Calu3 (cell line): ENCODE results near the gene SLX9. TPM values are rescaled to one million over a fixed set of nuclear protein-coding genes. Genes with fewer than 3 reads are reported as not detected.

Experiments used
- BruUV-seq: library from RNA; stranded (reverse); fragments of 400-500 nt; replicated peaks from 2 replicates; lab custom pipeline; 2021; lab: Mats Ljungman, UMichigan
- CTCF ChIA-PET: fragments of 300-600 bp; sonication (Branson Sonifier 250); formaldehyde crosslinking; loops from one replicate; lab custom pipeline; 2022; ENCODE audit warnings: antibody characterized with exemption; lab: Charles Lee
- DNase-seq: peaks from one replicate; pipeline ENCODE4 v3.0.0; 2022
- H3K27ac Mint-ChIP-seq: one replicate; pipeline ENCODE4 v1.8.0; 2022; ENCODE audit warnings: mixed read lengths; ENCODE audit not compliant: unreplicated experiment
- H3K27me3 Mint-ChIP-seq: one replicate; pipeline ENCODE4 v1.8.0; 2022; ENCODE audit warnings: mixed read lengths; ENCODE audit not compliant: unreplicated experiment
- H3K36me3 Mint-ChIP-seq: one replicate; pipeline ENCODE4 v1.8.0; 2022; ENCODE audit warnings: mild to moderate bottlenecking, moderate library complexity, mixed read lengths; ENCODE audit not compliant: insufficient read depth, unreplicated experiment
- H3K4me1 Mint-ChIP-seq: one replicate; pipeline ENCODE4 v1.8.0; 2022; ENCODE audit warnings: mild to moderate bottlenecking, low read depth, mixed read lengths; ENCODE audit not compliant: unreplicated experiment
- H3K4me3 Mint-ChIP-seq: one replicate; pipeline ENCODE4 v1.8.0; 2022; ENCODE audit warnings: mild to moderate bottlenecking, low read depth, moderate library complexity, mixed read lengths; ENCODE audit not compliant: unreplicated experiment
- H3K9me3 Mint-ChIP-seq: one replicate; pipeline ENCODE4 v1.8.0; 2022; ENCODE audit warnings: low read depth, mixed read lengths; ENCODE audit not compliant: unreplicated experiment
- intact Hi-C: fragments of 100-400 bp; cut with micrococcal nuclease; formaldehyde crosslinking; loops from one replicate; pipeline ENCODE4 v1.10.0; 2022; ENCODE audit not compliant: unreplicated experiment
- total RNA-seq: library from RNA; stranded (reverse); gene quantifications from 2 replicates; pipeline ENCODE4 v1.2.3, GENCODE V29; 2022
- TF ChIP-seq, protein P1 (sequence below): fragments of 200-600 bp; IDR thresholded peaks from one replicate; pipeline ENCODE4 v1.8.0; 2022; ENCODE audit warnings: antibody characterized with exemption; ENCODE audit not compliant: unreplicated experiment

SLX9 gene
- total RNA-seq, 1 experiment from 2014 or later, result 24.6 TPM

DNA sequence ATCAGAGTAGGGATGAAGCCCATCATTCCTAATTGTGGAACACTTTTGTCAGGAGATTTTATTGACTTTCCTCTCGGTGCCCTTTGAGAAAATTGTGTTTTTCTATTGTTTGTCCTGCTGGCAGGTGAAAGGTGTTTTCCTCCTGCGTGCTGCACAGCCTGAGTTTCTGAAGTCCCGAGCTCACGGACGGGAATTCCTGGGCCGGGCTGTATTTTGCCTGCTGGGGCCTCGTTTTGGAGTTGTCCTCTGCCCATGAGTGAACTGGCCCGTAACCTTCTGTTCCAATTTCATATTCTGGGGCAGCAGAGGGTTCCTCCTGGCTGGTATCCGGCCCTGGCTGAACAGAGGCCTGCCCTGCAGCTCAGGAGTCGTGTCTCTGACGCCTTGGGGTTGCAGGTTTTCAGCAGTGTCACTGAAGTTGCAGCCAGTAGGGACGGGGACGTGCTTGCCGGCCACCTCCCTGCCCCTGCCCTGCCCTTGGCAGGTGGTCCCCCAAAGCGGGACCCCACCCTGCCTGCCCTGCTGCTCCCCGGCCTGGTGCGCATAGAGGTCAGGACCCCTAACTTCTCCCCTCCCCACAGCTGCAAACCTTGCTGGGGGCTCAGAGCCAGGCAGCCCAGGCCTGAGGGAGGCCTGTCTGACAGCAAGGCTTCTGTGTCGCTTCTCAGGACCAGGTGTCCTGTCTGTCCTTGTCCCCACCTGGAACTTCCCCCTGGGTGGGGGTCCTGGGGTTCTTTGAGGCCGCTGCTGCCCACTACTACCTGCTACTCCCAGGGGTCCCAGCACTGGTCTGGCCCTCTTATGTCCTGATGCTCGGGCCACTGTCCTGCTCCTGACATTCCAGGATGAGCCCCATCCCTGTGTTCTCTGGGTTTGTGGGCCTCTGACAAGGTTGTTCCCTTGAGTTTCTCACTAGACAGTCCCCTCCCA lies 49.0 kb downstream of the SLX9 start:
- CTCF ChIA-PET, result no interaction called here
- BruUV-seq, result no TSS peak

DNA sequence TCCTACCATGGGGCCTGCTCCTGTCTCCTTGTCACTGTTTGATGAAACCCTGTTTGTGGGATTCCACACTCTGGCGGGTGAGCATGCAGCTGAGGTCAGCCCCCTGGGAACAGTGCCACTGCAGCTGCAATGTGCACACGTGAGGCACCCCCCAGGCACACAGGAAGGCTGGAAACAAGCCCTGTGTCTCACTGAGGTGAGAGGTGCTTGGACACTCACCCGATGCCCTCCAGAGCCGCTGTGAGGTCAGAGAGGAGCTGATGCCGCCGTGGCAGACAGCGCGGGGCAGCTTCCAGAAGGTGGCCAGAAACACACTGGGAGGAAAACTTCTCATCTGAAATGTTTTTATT lies 49.7 kb downstream of the SLX9 start:
- no TSS peak for BruUV-seq
- Mint-ChIP-seq H3K27me3 (no peaks in the 10 kb centered on the region), H3K9me3 (no peaks in the 10 kb centered on the region), H3K4me1 (no peaks in the 10 kb centered on the region), H3K27ac (no peak overlapping the region), H3K36me3 (peaks cover 5% of the 10 kb centered on the region), H3K4me3 (no peak overlapping the region)
- TF ChIP-seq, protein P1, sequence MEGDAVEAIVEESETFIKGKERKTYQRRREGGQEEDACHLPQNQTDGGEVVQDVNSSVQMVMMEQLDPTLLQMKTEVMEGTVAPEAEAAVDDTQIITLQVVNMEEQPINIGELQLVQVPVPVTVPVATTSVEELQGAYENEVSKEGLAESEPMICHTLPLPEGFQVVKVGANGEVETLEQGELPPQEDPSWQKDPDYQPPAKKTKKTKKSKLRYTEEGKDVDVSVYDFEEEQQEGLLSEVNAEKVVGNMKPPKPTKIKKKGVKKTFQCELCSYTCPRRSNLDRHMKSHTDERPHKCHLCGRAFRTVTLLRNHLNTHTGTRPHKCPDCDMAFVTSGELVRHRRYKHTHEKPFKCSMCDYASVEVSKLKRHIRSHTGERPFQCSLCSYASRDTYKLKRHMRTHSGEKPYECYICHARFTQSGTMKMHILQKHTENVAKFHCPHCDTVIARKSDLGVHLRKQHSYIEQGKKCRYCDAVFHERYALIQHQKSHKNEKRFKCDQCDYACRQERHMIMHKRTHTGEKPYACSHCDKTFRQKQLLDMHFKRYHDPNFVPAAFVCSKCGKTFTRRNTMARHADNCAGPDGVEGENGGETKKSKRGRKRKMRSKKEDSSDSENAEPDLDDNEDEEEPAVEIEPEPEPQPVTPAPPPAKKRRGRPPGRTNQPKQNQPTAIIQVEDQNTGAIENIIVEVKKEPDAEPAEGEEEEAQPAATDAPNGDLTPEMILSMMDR, result no peak
- intact Hi-C loops, result no loop called here
- CTCF ChIA-PET, result no interaction called here
- no peak for DNase-seq

More for the DNA sequence above, 49.0 kb downstream of the SLX9 start:
- H3K27me3 Mint-ChIP-seq, result no peaks in the 10 kb centered on the region
- TF ChIP-seq, protein P1, result no peak
- H3K36me3 Mint-ChIP-seq, result peaks cover 5% of the 10 kb centered on the region
- no peak for DNase-seq
- no peaks in the 10 kb centered on the region for H3K9me3 Mint-ChIP-seq
- H3K4me3 Mint-ChIP-seq, result no peak overlapping the region
- H3K27ac Mint-ChIP-seq, result no peak overlapping the region
- no peaks in the 10 kb centered on the region for H3K4me1 Mint-ChIP-seq
- intact Hi-C loops, result no loop called here

DNA sequence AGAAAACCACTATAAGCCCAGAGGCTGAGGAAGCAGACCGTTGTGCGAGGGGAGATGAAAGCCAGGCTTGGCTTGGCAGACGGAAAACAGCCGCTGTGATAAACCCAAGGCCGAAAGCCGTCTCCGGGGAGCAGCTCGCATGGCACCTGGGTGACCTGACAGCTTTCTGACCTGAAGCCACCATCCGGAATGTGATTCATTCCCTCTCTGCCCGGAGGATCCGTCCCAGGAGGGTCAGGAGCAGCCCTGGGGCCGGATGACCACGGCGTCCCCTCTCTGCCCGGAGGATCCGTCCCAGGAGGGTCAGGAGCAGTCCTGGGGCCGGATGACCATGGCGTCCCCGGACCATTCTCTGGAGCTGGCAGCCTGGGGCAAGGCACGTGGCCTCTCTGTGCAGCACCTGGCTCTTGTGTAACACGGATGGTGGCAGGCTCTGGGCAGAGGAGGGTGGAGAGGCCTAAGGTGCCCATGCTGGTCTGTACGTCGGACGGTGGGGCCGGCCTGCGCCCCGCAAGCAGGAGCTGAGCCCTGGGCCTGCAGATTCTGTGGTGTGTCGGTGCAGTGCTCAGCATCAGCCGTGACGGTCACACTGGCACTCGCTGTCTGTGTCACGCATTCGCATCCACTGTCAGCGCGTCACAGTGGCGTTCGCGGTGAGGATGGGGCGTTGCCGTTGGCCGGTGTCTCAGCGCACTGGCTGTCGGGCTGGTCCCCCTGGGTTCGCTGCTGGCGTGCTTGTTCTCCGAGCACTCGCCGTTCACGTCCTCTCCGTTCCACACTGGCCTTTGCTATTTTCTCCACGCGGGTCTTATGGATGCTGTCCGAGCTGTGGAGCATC lies 50.3 kb downstream of the SLX9 start:
- TF ChIP-seq, protein P1, result no peak
- intact Hi-C loops, result no loop called here
- CTCF ChIA-PET, result no interaction called here

DNA sequence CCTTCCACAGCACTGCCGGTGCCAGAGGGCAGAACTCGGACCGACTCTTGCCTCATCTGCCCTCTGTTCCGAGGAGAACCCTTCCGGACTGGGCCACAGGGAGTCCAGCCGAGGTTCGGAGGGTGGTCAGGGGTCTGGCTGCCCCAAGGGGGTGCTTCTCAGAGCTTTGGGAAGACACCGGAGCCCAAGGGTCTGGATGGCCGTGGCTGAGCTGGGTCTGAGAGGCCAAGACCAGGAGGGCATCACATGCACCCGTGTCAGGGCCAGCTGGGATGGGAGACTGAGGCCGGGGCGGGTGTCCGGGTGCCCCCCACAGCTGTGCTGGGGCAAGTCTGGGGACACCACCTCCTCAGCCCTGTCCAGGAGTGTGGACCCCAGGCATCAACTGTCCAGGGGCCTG lies 51.1 kb downstream of the SLX9 start:
- no peaks in the 10 kb centered on the region for H3K9me3 Mint-ChIP-seq
- CTCF ChIA-PET, result no interaction called here
- no peak for DNase-seq
- no peaks in the 10 kb centered on the region for H3K36me3 Mint-ChIP-seq
- intact Hi-C loops, result no loop called here
- TF ChIP-seq, protein P1, result no peak
- no peaks in the 10 kb centered on the region for H3K4me1 Mint-ChIP-seq
- no TSS peak for BruUV-seq
- H3K4me3 Mint-ChIP-seq, result no peak overlapping the region
- peaks cover 3% of the 10 kb centered on the region for H3K27me3 Mint-ChIP-seq
- H3K27ac Mint-ChIP-seq, result no peak overlapping the region

More for the DNA sequence above, 50.3 kb downstream of the SLX9 start:
- Mint-ChIP-seq H3K4me3 (no peak overlapping the region), H3K27me3 (no peaks in the 10 kb centered on the region), H3K36me3 (no peaks in the 10 kb centered on the region), H3K27ac (no peak overlapping the region), H3K9me3 (no peaks in the 10 kb centered on the region), H3K4me1 (no peaks in the 10 kb centered on the region)
- BruUV-seq, result no TSS peak
- DNase-seq, result no peak
